ENCODE results near the gene UNC5C.

DNA sequence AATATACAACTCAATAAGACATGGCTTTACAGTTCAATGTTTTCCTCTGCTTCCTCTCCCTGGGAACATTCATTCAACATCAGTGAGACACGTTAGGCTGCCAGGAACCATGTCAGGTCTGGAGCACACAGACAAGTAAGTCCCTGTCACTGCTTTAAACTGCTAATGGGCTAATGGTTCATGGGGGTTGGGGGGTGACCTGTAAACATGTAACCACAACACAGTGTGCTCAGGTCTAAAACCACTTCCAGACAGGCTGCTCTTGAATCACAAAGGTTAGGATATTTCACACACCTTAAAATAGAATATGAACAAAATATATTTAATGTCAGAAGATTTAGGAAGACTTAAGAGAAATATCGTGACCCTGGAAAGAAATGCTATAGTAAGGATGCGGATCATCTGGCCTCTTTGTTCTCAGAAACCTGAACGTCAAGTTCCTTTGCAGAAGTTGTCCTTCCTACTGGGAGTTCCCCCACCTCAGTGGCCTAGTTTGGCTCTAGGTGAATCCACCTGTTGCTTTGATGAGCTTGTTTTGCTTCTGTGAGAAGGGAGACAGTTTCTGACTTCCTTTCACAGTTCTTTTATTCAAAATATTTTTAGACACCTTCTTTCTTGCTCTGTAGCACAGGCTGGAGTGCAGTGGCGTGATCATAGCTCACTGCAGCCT, 359.9 kb downstream of the UNC5C start:
- TF ChIP-seq CTCF (IDR thresholded peaks at IDR 0.05; ENCODE audit: low read length), result no peak
- TF ChIP-seq EZH2 (IDR thresholded peaks at IDR 0.05; ENCODE audit: borderline replicate concordance, low read length), result no peak
